Endothelial cell of umbilical vein (primary cell): ENCODE data around the gene ZNF415. TPM values are rescaled to one million over a fixed set of nuclear protein-coding genes. Genes with fewer than 3 reads are reported as not detected.

ENCODE experiments used
- Bru-seq: library from RNA; stranded (reverse); fragments of 400-500 nt; gene quantifications from one replicate; lab custom pipeline; 2021; lab: Mats Ljungman, UMichigan
- BruChase-seq, 2 experiments: library from RNA; stranded (reverse); fragments of 400-500 nt; gene quantifications; one replicate each; lab custom pipeline; 2021; lab: Mats Ljungman, UMichigan
- BruUV-seq: library from RNA; stranded (reverse); fragments of 400-500 nt; replicated peaks from 2 replicates; lab custom pipeline; 2021; lab: Mats Ljungman, UMichigan
- CTCF ChIA-PET: fragments of 300-600, 350-600 bp; sonication (Branson Sonifier 250); formaldehyde crosslinking; loops from one replicate; lab custom pipeline; 2021; ENCODE audit warnings: antibody characterized with exemption, inconsistent platforms; lab: Charles Lee
- POLR2A ChIA-PET: fragments of 300-600, 350-600 bp; sonication (Branson Sonifier 250); formaldehyde crosslinking; loops from one replicate; lab custom pipeline; 2021; ENCODE audit warnings: antibody characterized with exemption, inconsistent platforms; lab: Charles Lee
- DNase-seq: peaks from one replicate; pipeline ENCODE4 v3.0.0-alpha.2; 2011; ENCODE audit warnings: low read depth, low spot score
- FAIRE-seq: peaks from 2 replicates; lab custom pipeline; 2011; peaks lifted over from hg19 to GRCh38; lab: Jason Lieb, UNC
- H2AFZ ChIP-seq: 2 replicates; pipeline ENCODE4 v1.6.0; 2012; ENCODE audit warnings: low read depth, low read length, control low read depth, inconsistent platforms
- H3K27ac ChIP-seq: 2 replicates; pipeline ENCODE4 v1.5.1; 2011; ENCODE audit warnings: low read depth, mild to moderate bottlenecking, control low read depth, low read length, moderate library complexity; ENCODE audit not compliant: insufficient read depth
- H3K27me3 ChIP-seq, 2 experiments: 2 replicates each; pipeline versions ENCODE4 v1.6.0 to v1.6.1; 2011; ENCODE audit warnings: low read length in 2 of 2, mixed read lengths in 1 of 2; ENCODE audit not compliant: control insufficient read depth in 2 of 2, insufficient read depth in 2 of 2
- H3K36me3 ChIP-seq, 2 experiments: 2 replicates in 1 of 2; 3 replicates in 1 of 2; pipeline ENCODE4 v1.5.1; 2011; ENCODE audit warnings: low read length in 2 of 2, mild to moderate bottlenecking in 1 of 2, moderate library complexity in 1 of 2; ENCODE audit not compliant: control insufficient read depth in 2 of 2, insufficient read depth in 2 of 2; ENCODE audit errors: extremely low read depth in 1 of 2
- H3K4me1 ChIP-seq: 3 replicates; pipeline ENCODE4 v1.5.1; 2011; ENCODE audit warnings: mild to moderate bottlenecking, low read length; ENCODE audit not compliant: control insufficient read depth, insufficient read depth; ENCODE audit errors: extremely low read depth
- H3K4me2 ChIP-seq: 2 replicates; pipeline ENCODE4 v1.6.1; 2011; ENCODE audit warnings: low read length, control low read depth, mixed read lengths; ENCODE audit not compliant: insufficient read depth
- H3K4me3 ChIP-seq, 3 experiments: fragments of 200-600 bp in 1 of 3; sonication (generic), shearing (Covaris generic) in 1 of 3; replicated peaks in 1 of 3; 2 replicates each; pipeline ENCODE4 v1.5.1; 2011 to 2016; ENCODE audit warnings: control low read depth in 3 of 3, low read length in 3 of 3, mild to moderate bottlenecking in 2 of 3, inconsistent platforms in 1 of 3, low read depth in 1 of 3, moderate library complexity in 1 of 3; ENCODE audit not compliant: insufficient read depth in 1 of 3
- H3K79me2 ChIP-seq: 2 replicates; pipeline ENCODE4 v1.6.0; 2012; ENCODE audit warnings: low read length, inconsistent platforms; ENCODE audit not compliant: control insufficient read depth, insufficient read depth
- H3K9ac ChIP-seq: replicated peaks from 2 replicates; pipeline ENCODE3; 2011; ENCODE audit warnings: low read length, control low read depth; ENCODE audit not compliant: insufficient read depth; ENCODE audit errors: extremely low read depth
- H3K9me1 ChIP-seq: replicated peaks from 3 replicates; pipeline ENCODE4 v1.6.0; 2011; ENCODE audit warnings: mild to moderate bottlenecking, low read length; ENCODE audit not compliant: control insufficient read depth, insufficient read depth; ENCODE audit errors: extremely low read depth
- H3K9me3 ChIP-seq: replicated peaks from 2 replicates; pipeline ENCODE4 v1.5.1; 2012; ENCODE audit warnings: low read length, inconsistent platforms; ENCODE audit not compliant: control insufficient read depth, insufficient read depth
- H4K20me1 ChIP-seq: replicated peaks from 2 replicates; pipeline ENCODE3; 2011; ENCODE audit warnings: mild to moderate bottlenecking, low read length; ENCODE audit not compliant: control insufficient read depth, insufficient read depth; ENCODE audit errors: extremely low read depth
- CTCF ChIP-seq, 2 donors: IDR thresholded peaks; 1 replicate in 1 of 2; 2 replicates in 1 of 2; pipeline ENCODE4 v1.5.1; 2011; ENCODE audit warnings: low read length in 2 of 2, mild to moderate bottlenecking in 2 of 2, moderate library complexity in 2 of 2, control low read depth in 1 of 2, inconsistent platforms in 1 of 2, low read depth in 1 of 2; ENCODE audit not compliant: insufficient read depth in 1 of 2; ENCODE audit errors: extremely low read depth in 1 of 2
- EZH2 ChIP-seq: IDR thresholded peaks from 2 replicates; pipeline ENCODE4 v1.6.1; 2012; ENCODE audit warnings: borderline replicate concordance, low read depth, mild to moderate bottlenecking, moderate library complexity, low read length, inconsistent platforms; ENCODE audit not compliant: severe bottlenecking
- FOS ChIP-seq: IDR thresholded peaks from 2 replicates; pipeline ENCODE4 v1.6.1; 2011; ENCODE audit warnings: mild to moderate bottlenecking, low read length, moderate library complexity, borderline replicate concordance; ENCODE audit not compliant: insufficient read depth
- GATA2 ChIP-seq: IDR thresholded peaks from 2 replicates; pipeline ENCODE4 v1.7.0; 2011; ENCODE audit warnings: low read depth, mild to moderate bottlenecking, moderate library complexity, mixed read lengths, low read length; ENCODE audit not compliant: insufficient read length, insufficient read depth
- JUN ChIP-seq: IDR thresholded peaks from 2 replicates; pipeline ENCODE4 v1.6.1; 2011; ENCODE audit warnings: borderline replicate concordance, low read depth; ENCODE audit not compliant: insufficient read length, insufficient read depth
- MYC ChIP-seq: IDR thresholded peaks from one replicate; pipeline ENCODE4 v1.6.1; 2011; ENCODE audit warnings: mild to moderate bottlenecking, low read depth, low read length
- POLR2A ChIP-seq: IDR thresholded peaks from 2 replicates; pipeline ENCODE4 v1.6.1; 2012; ENCODE audit warnings: low read depth, mild to moderate bottlenecking, control low read depth, low read length
- POLR2AphosphoS5 ChIP-seq: IDR thresholded peaks from 2 replicates; pipeline ENCODE4 v1.6.1; 2012; ENCODE audit warnings: low read depth, mild to moderate bottlenecking, control low read depth, low read length, moderate library complexity; ENCODE audit not compliant: insufficient read depth
- dilution Hi-C: fragments of 300-500 bp; cut with MboI; formaldehyde crosslinking; loops from one replicate; pipeline ENCODE4 v1.15.0; 2019; ENCODE audit warnings: low sequenced_read_pairs; ENCODE audit not compliant: extremely low pct_ligation_motif_present
- intact Hi-C: fragments of 100-400 bp; cut with micrococcal nuclease; formaldehyde crosslinking; loops from one replicate; pipeline ENCODE4 v1.10.0; 2022
- long read RNA-seq: library from polyadenylated mRNA; stranded (forward); transcript quantifications from one replicate; pipeline ENCODE4 v2.0.0, GENCODE V29; 2021
- polyA minus RNA-seq, 3 experiments: library from RNA; depleted of rRNA, polyadenylated mRNA; stranded (reverse); fragments of >200 nt; gene quantifications; 1 replicate in 1 of 3; 2 replicates in 2 of 3; pipeline ENCODE4 v1.2.3, GENCODE V29; 2011
- polyA plus RNA-seq, 4 experiments: library from polyadenylated mRNA; depleted of rRNA in 3 of 4; stranded (reverse) in 3 of 4; unstranded in 1 of 4; fragments of >200 nt; gene quantifications; 2 replicates each; pipeline versions ENCODE4 v1.2.1 to v1.2.3, GENCODE V29; 2011 to 2012; ENCODE audit warnings: missing spikeins in 1 of 4
- total RNA-seq: library from RNA; stranded (reverse); gene quantifications from 2 replicates; pipeline ENCODE4 v1.2.3, GENCODE V29; 2021
- TF ChIP-seq, protein P1 (sequence below): IDR thresholded peaks from 2 replicates; pipeline ENCODE4 v1.6.1; 2011; ENCODE audit not compliant: insufficient read depth, insufficient read length

The ZNF415 gene
- total RNA-seq (0.69 TPM in 1 of 2 replicates, not detected in the other), polyA plus RNA-seq (0.30 and 0.48 TPM in 2 replicates), polyA minus RNA-seq (1.0 TPM in 1 of 2 replicates, not detected in the other), Bru-seq, nascent RNA (percentile 13 among the genes with signal in this experiment), BruChase-seq, experiment 1, labeled RNA remaining after a 6-hour chase (percentile 16 among the genes with signal in this experiment), BruChase-seq, experiment 2, labeled RNA remaining after a 2-hour chase (percentile 12 among the genes with signal in this experiment)
- 0.38 and 0.53 TPM in 2 replicates for polyA plus RNA-seq (2011; cell fraction: cytosol; rRNA removed)
- 0.41 and 0.55 TPM in 2 replicates for polyA plus RNA-seq (2011; cell fraction: nucleus; rRNA removed)
- 0.30 and 0.40 TPM in 2 replicates for polyA plus RNA-seq (2012)
- not detected for polyA minus RNA-seq (2011; cell fraction: cytosol; rRNA and poly(A)+ RNA removed)
- 0.24 and 0.58 TPM in 2 replicates for polyA minus RNA-seq (2011; cell fraction: nucleus; rRNA and poly(A)+ RNA removed)
- long read RNA-seq, result 0 reads

DNA sequence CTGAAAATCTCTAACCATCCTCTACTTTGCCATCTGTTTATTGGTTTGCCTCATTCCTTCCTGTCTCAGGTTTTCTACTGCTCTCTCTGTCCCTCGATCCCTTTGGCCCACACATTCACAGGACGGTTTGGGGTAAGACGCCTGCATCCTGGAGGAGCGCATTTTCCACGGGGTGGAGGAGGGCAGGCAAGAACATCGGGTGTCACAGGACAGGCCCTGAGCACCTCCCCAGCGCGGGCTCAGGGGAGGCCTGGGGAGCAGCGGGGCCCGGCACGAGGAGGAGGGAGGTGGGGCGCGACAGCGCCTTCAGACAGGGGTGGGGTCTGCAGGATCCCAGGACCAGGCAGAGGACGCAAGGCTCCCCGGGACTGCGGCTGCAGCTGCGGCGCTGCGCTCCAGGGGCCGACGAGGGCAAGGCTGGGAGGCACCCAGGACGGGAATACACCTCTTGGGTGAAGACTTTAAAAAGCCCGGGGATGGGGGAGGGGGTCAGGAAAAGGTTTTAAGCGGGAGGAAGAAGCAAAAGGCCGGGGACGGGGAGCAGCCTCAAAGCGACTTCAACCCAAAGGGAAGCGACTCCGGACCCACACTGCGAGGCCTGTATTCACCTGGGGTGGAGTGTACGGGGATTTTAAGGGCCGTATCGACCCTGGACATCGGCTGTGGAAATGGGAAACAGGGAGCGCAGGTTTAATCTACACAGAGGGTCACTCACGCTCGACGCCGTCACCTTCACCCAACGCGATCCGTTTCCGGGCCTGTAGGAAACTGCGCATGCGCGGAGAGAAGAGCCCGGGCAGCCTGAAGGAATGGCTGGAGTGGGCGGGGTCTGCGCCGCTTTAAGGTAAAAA, at the start of gene ZNF415:
ZNF415 (minus strand) TSS at position 770 of the 851 bp plus-strand sequence. CDS start 10,234 bp downstream, outside the sequence.
- no peak for TF ChIP-seq EZH2
- TF ChIP-seq CTCF (IDR thresholded peaks at IDR 0.05; ENCODE audit: extremely low read depth in 1 of 2, insufficient read depth in 1 of 2, low read depth in 1 of 2, low read length in 2 of 2), result no peak
- no peak for TF ChIP-seq GATA2
- TF ChIP-seq POLR2A, result no peak
- no peak for TF ChIP-seq POLR2AphosphoS5
- no peak for TF ChIP-seq MYC
- TF ChIP-seq, protein P1, sequence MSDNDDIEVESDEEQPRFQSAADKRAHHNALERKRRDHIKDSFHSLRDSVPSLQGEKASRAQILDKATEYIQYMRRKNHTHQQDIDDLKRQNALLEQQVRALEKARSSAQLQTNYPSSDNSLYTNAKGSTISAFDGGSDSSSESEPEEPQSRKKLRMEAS, result no peak
- no peak for TF ChIP-seq FOS
- TF ChIP-seq JUN, result no peak
- FAIRE-seq (no peak), DNase-seq (peak; percentile 35)
- H3K4me2 ChIP-seq, result peak within 1 kb of the TSS; percentile 41
- H3K27me3 ChIP-seq, result no peaks in the 10 kb centered on the region
- H2AFZ ChIP-seq, result peak within 1 kb of the TSS; percentile 32
- H3K9ac ChIP-seq, result no peak within 1 kb of the TSS
- no peaks in the 10 kb centered on the region for H3K4me1 ChIP-seq
- no peaks in the 10 kb centered on the region for H3K79me2 ChIP-seq
- no peak within 1 kb of the TSS for H3K27ac ChIP-seq
- no peaks in the 10 kb centered on the region for H3K9me3 ChIP-seq
- peak within 1 kb of the TSS in 1 of 3 experiments; percentile 35 for H3K4me3 ChIP-seq
- ChIA-PET CTCF (no interaction called here), POLR2A (no interaction called here)
- no peaks in the 10 kb centered on the region for H3K9me1 ChIP-seq
- H4K20me1 ChIP-seq, result no peaks in the 10 kb centered on the region
- dilution Hi-C loops (no loop called here), intact Hi-C loops (no loop called here)
- H3K36me3 ChIP-seq, result no peaks in the 10 kb centered on the region
- no TSS peak for BruUV-seq
